ENCODE results near the gene NEIL3.

DNA sequence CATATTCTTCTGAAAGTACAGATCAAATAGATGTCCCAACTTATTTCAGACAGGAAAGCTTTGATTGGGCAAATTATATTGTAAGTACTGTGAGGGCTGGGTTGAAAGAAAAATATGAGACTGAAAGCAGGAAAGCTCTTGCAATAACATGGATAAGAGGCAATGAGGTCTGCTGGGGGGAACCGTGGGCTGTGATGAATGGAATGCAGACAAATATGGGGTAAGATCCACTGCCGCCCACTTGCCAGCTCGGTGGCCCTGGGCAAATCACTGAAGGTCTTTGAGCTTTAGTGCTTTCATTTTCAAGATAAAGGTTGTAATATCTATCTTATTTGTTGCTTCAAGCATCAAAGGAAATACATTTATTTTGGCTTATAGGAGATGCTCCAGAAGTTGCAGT, 81.6 kb downstream of the NEIL3 start:
- TF ChIP-seq, protein P1, sequence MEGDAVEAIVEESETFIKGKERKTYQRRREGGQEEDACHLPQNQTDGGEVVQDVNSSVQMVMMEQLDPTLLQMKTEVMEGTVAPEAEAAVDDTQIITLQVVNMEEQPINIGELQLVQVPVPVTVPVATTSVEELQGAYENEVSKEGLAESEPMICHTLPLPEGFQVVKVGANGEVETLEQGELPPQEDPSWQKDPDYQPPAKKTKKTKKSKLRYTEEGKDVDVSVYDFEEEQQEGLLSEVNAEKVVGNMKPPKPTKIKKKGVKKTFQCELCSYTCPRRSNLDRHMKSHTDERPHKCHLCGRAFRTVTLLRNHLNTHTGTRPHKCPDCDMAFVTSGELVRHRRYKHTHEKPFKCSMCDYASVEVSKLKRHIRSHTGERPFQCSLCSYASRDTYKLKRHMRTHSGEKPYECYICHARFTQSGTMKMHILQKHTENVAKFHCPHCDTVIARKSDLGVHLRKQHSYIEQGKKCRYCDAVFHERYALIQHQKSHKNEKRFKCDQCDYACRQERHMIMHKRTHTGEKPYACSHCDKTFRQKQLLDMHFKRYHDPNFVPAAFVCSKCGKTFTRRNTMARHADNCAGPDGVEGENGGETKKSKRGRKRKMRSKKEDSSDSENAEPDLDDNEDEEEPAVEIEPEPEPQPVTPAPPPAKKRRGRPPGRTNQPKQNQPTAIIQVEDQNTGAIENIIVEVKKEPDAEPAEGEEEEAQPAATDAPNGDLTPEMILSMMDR (IDR thresholded peaks at IDR 0.05), result no peak
- TF ChIP-seq POLR2A (IDR thresholded peaks at IDR 0.05), result no peak
